ENCODE data around the gene CFAP74. TPM values are rescaled to one million over a fixed set of nuclear protein-coding genes. Genes with fewer than 3 reads are reported as not detected.

CFAP74 gene
- total and polyA plus RNA-seq, 11 donors, result 0.03 to 0.33 (median 0.07) TPM; not detected in 8

GRCh38 chr1:2024451-2024850 lies 20.9 kb upstream of the CFAP74 start:
- no peaks in the 10 kb centered on the region for H3K9me3 ChIP-seq
- no peak overlapping the region for H3K4me3 ChIP-seq
- no peak for DNase-seq
- H3K27ac ChIP-seq, result no peak overlapping the region
- intact Hi-C loops (cut with DNase I), result no loop called here
- WGBS, 4 donors, result 87 to 95% (median 91%) methylated on average over 3 to 10 of the region's 10 CpGs
- TF ChIP-seq CTCF (IDR thresholded peaks at IDR 0.05) (no peak), POLR2A (IDR thresholded peaks at IDR 0.05) (no peak)
- H3K4me1 ChIP-seq, result peaks cover 0 to 21% (median 10%) of the 10 kb centered on the region in 12 donors
- H3K36me3 ChIP-seq, result no peaks in the 10 kb centered on the region
- ATAC-seq, result no peak
- peaks cover 11 to 51% (median 37%) of the 10 kb centered on the region in 9 donors for H3K27me3 ChIP-seq

- Histone ChIP-seq H3K36me3 (no peaks in the 10 kb centered on the region), H3K27ac (no peak overlapping the region), H3K4me1 (peaks cover 0 to 27% (median 10%) of the 10 kb centered on the region in 12 donors), H3K27me3 (peaks cover 17 to 55% (median 47%) of the 10 kb centered on the region in 9 donors), H3K9me3 (no peaks in the 10 kb centered on the region), H3K4me3 (no peak overlapping the region)
- 83 to 91% (median 86%) methylated on average over 6 to 9 of the region's 9 CpGs for WGBS, 4 donors
- TF ChIP-seq CTCF (IDR thresholded peaks at IDR 0.05) (no peak), POLR2A (IDR thresholded peaks at IDR 0.05) (no peak)
- ATAC-seq, result no peak
- no peak for DNase-seq
- intact Hi-C loops (cut with DNase I), result no loop called here
Observed at GRCh38 chr1:2023187-2023586, 19.6 kb upstream of the CFAP74 start.

- WGBS, 4 donors, result 74 to 82% (median 77%) methylated on average over 8 to 21 of the region's 21 CpGs
- Histone ChIP-seq H3K36me3 (no peaks in the 10 kb centered on the region), H3K4me3 (no peak overlapping the region), H3K9me3 (no peaks in the 10 kb centered on the region), H3K27ac (no peak overlapping the region), H3K27me3 (peaks cover 17 to 60% (median 53%) of the 10 kb centered on the region in 9 donors), H3K4me1 (peaks cover 0 to 27% (median 10%) of the 10 kb centered on the region in 12 donors)
- no peak for TF ChIP-seq CTCF (IDR thresholded peaks at IDR 0.05)
- no peak for TF ChIP-seq POLR2A (IDR thresholded peaks at IDR 0.05)
- ATAC-seq (no peak), DNase-seq (no peak)
- intact Hi-C loops (cut with DNase I), result no loop called here
Observed at GRCh38 chr1:2022063-2022770, 18.6 kb upstream of the CFAP74 start.

GRCh38 chr1:2021550-2021949 lies 18.0 kb upstream of the CFAP74 start:
- H3K27ac ChIP-seq, result no peak overlapping the region
- H3K4me3 ChIP-seq, result no peak overlapping the region
- H3K4me1 ChIP-seq, result peaks cover 0 to 27% (median 10%) of the 10 kb centered on the region in 12 donors
- H3K27me3 ChIP-seq, result peaks cover 17 to 63% (median 53%) of the 10 kb centered on the region in 9 donors
- WGBS, 4 donors, result 78 to 93% (median 88%) methylated on average over 8 to 25 of the region's 25 CpGs
- intact Hi-C loops (cut with DNase I), result no loop called here
- ATAC-seq (no peak), DNase-seq (no peak)
- TF ChIP-seq CTCF (IDR thresholded peaks at IDR 0.05), result no peak
- TF ChIP-seq POLR2A (IDR thresholded peaks at IDR 0.05), result no peak
- no peaks in the 10 kb centered on the region for H3K36me3 ChIP-seq
- no peaks in the 10 kb centered on the region for H3K9me3 ChIP-seq

Data from heart left ventricle (tissue), 16 donors.